ENCODE measurements around the gene USP12.
A peak's percentile ranks its signal among the peaks of the same experiment; 100 is the strongest.
"Not testable (repeated sequence)": the region's sequence is repeated elsewhere in the genome, so short reads cannot be mapped to it uniquely, and the experiment has no call there.

USP12 gene, protein sequence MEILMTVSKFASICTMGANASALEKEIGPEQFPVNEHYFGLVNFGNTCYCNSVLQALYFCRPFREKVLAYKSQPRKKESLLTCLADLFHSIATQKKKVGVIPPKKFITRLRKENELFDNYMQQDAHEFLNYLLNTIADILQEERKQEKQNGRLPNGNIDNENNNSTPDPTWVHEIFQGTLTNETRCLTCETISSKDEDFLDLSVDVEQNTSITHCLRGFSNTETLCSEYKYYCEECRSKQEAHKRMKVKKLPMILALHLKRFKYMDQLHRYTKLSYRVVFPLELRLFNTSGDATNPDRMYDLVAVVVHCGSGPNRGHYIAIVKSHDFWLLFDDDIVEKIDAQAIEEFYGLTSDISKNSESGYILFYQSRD

GRCh38 chr13:27171244-27171826 lies at the start of gene USP12:
Gene USP12, minus strand, starts transcription at chr13:27171811. Its CDS starts 172 bp downstream, at chr13:27171639.
- DNase-seq (ENCODE audit: low read depth), result peak; percentile 11

DNA sequence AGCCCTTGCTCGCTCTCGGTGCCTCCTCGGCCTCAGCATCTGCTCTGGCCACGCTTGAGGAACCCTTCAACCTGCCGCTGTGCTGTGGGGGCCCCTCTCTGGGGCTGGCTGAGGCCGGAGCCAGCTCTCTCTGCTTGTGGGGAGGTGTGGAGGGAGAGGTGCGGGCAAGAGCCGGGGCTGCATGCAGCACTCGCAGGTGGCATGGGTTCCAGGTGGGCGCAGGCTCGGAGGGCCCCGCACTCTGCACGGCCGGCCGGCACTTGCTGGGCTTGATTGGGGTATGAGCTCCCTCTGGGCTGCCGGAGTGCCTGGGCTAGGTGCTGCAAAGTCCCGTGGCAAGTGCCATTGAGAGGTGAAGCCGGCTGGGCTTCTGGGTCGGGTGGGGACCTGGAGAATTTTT lies 48.0 kb upstream of the USP12 start:
- no peak for DNase-seq (ENCODE audit: low read depth)

- DNase-seq (ENCODE audit: low read depth), result not testable (repeated sequence)
These were observed 47.2 kb upstream of the USP12 start for GRCh38 chr13:27218861-27219260.

GRCh38 chr13:27217791-27218190 lies 46.2 kb upstream of the USP12 start:
- DNase-seq (ENCODE audit: low read depth), result not testable (repeated sequence)

GRCh38 chr13:27213386-27213785 lies 41.8 kb upstream of the USP12 start:
- not testable (repeated sequence) for DNase-seq (ENCODE audit: low read depth)

GRCh38 chr13:27211771-27212364 lies 40.3 kb upstream of the USP12 start:
- DNase-seq (ENCODE audit: low read depth), result no peak

- DNase-seq (ENCODE audit: low read depth), result no peak
These were observed 39.7 kb upstream of the USP12 start for GRCh38 chr13:27211271-27211670.

GRCh38 chr13:27208514-27208913 lies 36.9 kb upstream of the USP12 start:
- no peak for DNase-seq (ENCODE audit: low read depth)

DNA sequence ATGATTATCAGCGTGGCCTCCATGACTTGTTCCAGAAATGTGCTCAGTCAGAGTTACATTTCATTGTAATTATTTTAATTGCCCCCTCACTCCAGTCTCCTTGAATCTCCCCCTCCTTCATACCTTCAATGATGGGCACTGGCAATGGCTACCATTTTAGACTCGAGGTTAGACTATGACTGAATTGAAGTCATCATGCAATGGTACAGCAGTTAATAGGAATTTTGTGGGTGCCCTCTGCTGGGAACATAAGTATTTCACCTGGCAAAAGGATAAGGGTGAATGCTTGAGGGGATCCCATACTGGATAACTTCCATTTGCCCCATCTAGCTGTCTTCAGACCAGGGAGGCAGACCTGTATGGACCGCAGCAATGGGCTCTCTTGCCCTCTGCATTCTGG lies 32.2 kb upstream of the USP12 start:
- no peak for DNase-seq (ENCODE audit: low read depth)

- no peak for DNase-seq (ENCODE audit: low read depth)
These were observed 31.6 kb upstream of the USP12 start for GRCh38 chr13:27203186-27203585.

GRCh38 chr13:27201661-27202060 lies 30.1 kb upstream of the USP12 start:
- DNase-seq (ENCODE audit: low read depth), result no peak

DNA sequence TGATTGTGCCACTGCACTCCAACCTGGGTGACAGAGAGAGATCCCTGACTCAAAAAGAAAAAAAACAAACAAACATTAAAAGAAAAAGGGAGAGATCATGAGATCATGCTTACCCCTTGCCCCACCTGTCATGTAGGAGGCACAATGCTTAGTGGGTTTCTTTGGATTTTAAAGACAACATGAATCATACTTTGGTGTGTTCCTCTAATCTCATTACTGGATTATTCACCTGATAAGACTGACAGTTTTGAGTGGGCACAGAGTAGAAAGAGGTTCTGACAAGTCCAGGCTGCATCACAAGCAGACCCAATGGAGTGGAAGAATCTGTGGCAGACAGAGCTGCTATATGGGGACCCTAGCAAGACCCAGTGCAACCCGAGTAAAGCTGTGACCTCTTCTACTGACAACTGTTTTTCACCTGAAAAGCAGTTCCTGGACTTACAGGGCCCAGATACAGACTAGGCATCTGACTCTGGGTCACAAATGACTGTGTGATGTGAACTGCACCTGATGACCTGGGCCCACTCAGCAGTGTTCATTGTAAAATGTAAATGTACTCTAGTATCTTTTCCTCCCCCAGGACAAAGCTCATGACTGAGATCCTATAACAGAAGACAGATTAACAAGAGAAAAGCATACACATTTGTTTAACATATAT lies 28.9 kb upstream of the USP12 start:
- no peak for DNase-seq (ENCODE audit: low read depth)

DNA sequence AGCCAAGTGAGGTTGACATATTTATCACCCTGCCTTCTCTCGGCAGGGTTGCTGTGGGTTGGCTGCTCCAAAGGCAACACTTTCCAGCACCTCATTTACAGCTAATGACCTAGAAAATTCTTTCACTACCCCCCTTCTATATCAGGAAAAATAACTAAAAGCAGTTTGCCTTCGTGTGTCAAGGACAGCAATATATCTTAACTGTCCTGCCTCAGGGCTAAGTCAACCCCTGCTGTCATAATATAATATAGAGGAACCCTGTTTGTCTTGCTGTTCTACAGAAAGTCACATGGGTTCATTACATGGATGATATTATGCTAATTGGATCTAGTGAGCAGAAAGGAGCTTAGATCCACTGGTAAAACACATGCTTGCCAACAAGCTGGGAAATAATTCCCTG lies 28.1 kb upstream of the USP12 start:
- DNase-seq (ENCODE audit: low read depth), result no peak

- DNase-seq (ENCODE audit: low read depth), result no peak
These were observed 27.6 kb upstream of the USP12 start for GRCh38 chr13:27199211-27199610.

GRCh38 chr13:27194895-27195764 lies 23.5 kb upstream of the USP12 start:
- DNase-seq (ENCODE audit: low read depth), result no peak

GRCh38 chr13:27194209-27194608 lies 22.6 kb upstream of the USP12 start:
- DNase-seq (ENCODE audit: low read depth), result no peak

DNA sequence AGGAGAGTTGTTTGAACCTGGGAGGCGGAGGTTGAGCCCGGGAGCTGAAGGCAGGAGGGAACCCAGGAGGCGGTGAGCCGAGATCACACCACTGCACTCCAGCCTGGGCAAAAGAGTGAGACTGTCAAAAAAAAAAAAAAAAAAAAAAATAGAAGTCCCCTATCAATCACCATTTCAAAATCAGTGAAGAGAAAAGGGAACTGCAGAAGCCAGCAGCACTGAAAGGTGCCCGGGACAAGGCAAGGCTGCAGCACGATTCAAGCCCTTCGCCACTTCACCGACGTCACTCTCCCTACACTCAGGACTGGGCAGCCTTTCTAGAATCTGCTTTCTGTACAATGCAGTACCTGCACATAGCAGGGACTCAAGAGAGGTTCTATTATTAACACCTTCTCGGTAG lies 21.9 kb upstream of the USP12 start:
- no peak for DNase-seq (ENCODE audit: low read depth)

DNA sequence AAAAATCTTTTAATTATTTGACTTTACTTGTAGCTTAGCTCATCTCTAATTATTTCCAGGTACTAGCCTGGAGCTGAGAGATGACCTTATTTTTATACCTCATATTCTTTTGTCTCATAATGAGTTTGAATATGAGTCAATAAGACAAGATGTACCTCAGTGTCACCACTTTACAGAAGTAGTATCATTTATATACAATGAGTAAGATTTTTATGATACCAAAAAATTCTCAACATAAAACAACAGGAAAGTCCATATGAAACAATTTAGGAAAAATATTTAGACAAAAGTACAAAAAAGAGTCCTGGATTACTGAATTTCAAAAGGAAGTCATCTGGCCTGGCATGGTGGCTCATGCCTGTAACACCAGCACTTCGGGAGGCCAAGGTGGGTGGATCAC lies 21.4 kb upstream of the USP12 start:
- DNase-seq (ENCODE audit: low read depth), result no peak

- DNase-seq (ENCODE audit: low read depth), result not testable (repeated sequence)
These were observed 20.8 kb upstream of the USP12 start for GRCh38 chr13:27192367-27192766.

- no peak for DNase-seq (ENCODE audit: low read depth)
These were observed 17.6 kb upstream of the USP12 start for GRCh38 chr13:27189192-27189591.

GRCh38 chr13:27188239-27188638 lies 16.6 kb upstream of the USP12 start:
- DNase-seq (ENCODE audit: low read depth), result no peak

DNA sequence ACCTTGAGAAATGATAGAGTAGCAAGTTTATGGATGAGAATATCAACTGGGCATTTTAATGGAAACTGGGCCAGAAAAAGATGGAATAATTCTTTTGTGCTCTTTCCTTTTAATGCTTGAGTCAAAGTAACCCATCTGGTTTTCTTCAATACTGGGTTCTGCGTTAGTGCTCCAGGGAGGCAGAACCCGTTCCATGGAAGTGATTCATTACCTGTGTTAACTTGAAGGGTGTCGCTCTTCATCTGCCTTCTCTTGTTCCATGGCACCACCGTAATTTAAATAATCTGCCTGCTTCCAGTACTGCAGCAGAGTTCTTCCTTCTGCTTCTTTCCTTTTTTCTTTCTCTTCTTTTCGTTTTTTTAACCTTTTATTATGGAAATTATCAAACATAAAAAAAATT lies 14.7 kb upstream of the USP12 start:
- no peak for DNase-seq (ENCODE audit: low read depth)

Measured in activated T-helper 1 cell treated with Interleukin-2 at 50 U/mL for 16 hours (primary cell).